NCI-H1436 treated with DMSO at 0.1 percent for 48 hours (cell line): ENCODE data around the gene SNRPA.
"Not testable (repeated sequence)": the region's sequence is repeated elsewhere in the genome, so short reads cannot be mapped to it uniquely, and the experiment has no call there.

ENCODE experiments used
- DNase-seq: peaks from one replicate; lab custom pipeline; 2025; lab: John Stamatoyannopoulos, UW

The SNRPA gene

DNA sequence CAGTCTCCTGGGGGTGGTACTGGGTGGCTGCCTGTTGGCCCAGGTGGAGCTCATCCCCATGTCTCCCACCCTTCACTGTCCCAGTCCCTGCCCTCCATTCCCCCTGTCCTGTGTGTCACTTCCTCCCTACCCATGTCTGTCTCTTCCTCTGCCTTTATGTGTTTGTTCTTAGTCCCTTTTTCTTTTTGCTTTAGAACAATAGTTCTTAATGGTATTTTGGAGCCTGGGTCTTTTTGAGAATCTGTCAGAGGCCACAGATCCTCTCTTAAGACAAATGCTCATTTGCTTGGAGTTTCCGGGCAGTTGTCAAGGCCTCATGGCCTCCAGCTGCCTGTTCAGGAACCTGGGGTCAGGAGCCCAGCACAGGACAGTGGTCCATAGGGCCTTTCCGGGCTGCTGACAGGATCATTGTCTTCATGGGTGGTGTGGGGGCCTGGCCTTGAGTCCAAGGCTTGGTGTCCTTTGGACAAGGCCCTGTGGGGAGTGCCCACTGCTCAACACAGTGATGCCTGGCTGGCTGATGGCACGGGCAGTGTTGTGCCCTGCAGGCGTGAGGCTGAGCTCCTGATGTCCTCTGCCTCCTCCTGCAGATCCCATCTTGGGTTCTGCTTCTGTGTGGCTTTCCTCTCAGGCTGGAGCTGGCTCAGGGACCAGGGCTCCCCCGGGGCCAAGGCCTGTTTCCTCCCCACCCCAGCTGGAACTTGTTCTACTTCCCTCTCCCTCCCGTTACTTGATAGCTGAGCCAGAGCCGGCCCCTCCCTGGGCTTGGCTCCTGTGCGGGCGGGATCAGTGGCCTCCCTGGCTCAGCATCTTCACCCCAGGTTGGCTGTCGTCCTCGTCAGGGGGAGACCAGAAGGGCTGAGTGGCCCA lies 51.5 kb downstream of the SNRPA start:
- no peak for DNase-seq

- no peak for DNase-seq
Observed at GRCh38 chr19:40803170-40803856, 52.3 kb downstream of the SNRPA start.

DNA sequence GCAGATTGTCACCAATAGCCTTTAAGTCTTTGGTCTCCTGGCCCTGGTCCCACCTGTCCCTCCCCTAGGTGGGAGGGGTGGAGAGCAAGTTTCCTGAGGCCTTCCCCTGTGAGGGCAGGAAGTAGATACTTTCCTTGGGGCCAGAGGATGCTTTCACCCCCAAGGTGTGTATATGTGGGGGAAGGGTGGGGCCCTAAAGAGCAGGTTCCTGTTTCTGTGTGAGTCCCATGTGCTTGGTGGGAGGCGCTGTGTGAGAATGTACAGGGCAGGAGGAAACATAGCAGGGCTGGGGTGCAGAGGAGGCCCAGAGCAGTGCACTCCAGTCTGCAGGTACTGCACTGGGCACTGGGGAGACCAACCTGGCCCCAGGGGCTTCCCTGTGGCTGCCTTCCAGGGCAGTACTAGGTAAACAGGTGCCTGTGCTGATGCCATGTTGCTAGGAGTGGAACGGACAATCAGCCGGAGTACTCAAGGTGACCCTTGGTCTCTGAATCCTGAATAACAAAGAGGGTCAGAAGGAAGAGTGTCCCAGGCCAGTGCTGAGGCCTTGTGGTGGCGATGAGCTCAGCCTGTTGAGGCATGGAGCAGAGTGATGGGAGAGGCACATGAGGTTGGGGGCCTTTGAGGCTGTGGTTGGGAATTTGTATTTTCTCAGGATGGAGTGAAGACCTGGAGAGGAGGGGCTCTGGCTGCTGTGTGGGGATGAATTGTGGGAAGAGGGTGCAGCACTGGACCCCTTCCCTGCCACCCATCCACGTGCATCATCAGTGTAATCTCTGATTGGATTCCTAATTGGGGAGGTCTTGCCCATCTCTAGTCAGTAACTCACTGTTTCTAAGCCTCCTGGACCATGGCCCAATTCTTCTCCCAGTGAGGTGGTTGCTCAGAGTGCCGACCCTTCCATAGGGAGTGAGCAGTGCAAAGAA lies 53.1 kb downstream of the SNRPA start:
- DNase-seq = no peak

- DNase-seq = no peak
Observed at GRCh38 chr19:40804783-40805242, 53.8 kb downstream of the SNRPA start.

GRCh38 chr19:40805258-40805868 lies 54.4 kb downstream of the SNRPA start:
- DNase-seq = no peak

DNA sequence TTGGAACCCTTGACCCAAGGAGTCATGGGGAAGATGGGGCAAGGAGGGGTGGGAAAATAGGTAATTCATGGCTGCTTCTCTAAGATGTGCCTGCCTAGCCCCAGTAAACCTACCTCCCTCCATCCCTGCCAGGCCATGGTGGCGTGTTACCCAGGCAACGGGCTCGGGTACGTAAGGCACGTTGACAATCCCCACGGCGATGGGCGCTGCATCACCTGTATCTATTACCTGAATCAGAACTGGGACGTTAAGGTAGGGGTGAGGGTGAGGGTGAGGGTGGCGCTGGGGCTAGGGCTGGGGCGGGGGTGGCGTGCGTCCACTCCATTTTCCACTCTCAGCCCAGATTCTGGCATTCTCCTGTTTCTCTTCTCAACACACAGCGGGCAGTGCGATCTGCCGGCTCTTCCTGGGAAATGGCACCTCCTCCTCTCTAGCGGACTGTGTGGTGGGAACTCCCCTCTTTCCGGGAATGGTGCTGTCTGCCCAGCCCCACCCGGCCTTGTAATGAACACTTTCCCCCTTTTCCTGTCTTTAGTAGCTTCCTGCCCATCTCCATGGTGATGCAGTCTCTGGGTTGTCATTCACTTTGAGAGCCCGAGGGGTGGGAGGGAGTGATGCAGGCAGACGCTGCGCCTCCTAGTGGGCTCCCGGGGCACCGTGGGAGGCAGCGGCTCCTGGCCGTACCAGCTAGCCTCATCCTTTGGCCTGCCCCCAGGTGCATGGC lies 55.6 kb downstream of the SNRPA start:
- DNase-seq = no peak

- DNase-seq = no peak
Observed at GRCh38 chr19:40807147-40808020, 56.4 kb downstream of the SNRPA start.

- no peak for DNase-seq
Observed at GRCh38 chr19:40808021-40808325, 57.0 kb downstream of the SNRPA start.

DNA sequence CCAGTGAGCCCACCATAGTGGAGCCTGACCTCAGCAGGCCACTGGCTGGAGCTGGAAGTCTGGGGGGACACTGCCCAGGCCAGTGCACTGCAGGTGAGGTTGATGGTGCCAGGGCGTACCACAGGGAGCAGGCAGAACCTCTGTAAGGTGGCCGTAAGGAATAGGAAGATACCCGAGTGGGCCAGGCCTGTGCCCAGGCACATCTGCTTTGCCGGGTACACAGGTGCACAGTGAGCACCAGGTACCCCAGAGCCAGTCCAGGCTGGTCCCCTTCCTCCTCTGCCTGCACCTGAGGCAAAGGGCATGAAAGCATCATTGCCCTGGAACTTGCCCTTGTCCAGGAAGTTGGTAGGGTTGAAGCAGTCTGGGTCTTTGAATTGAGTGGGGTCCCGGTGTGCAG lies 57.5 kb downstream of the SNRPA start:
- no peak for DNase-seq

GRCh38 chr19:40809358-40810086 lies 58.5 kb downstream of the SNRPA start:
- no peak for DNase-seq

GRCh38 chr19:40810160-40810559 lies 59.2 kb downstream of the SNRPA start:
- DNase-seq = no peak

GRCh38 chr19:40810649-40811408 lies 59.8 kb downstream of the SNRPA start:
- DNase-seq = not testable (repeated sequence)

GRCh38 chr19:40811478-40812341 lies 60.7 kb downstream of the SNRPA start:
- DNase-seq = no peak

- not testable (repeated sequence) for DNase-seq
Observed at GRCh38 chr19:40812571-40812970, 61.6 kb downstream of the SNRPA start.

DNA sequence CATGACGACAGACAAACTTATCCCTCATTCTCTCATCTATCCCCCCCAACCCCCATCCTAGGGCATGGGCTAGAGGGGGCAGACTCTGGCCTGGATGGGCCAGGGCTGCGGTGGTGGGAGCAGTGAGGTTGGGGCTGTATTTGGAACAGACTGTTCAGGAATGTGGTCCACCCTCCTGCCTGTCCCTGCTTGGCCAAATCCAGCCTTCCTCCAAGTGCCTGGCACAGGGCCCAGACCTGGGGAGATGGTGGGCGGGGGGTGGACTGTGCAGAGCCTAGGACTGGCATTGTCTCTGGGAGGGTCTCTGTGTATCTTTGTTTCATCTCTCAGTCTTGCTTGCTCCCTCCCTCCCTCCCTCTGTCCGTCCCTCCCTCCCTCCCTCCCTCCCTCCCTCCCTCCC lies 62.2 kb downstream of the SNRPA start:
- DNase-seq = no peak
